ENCODE results near the gene PSD2.

Gene PSD2

DNA sequence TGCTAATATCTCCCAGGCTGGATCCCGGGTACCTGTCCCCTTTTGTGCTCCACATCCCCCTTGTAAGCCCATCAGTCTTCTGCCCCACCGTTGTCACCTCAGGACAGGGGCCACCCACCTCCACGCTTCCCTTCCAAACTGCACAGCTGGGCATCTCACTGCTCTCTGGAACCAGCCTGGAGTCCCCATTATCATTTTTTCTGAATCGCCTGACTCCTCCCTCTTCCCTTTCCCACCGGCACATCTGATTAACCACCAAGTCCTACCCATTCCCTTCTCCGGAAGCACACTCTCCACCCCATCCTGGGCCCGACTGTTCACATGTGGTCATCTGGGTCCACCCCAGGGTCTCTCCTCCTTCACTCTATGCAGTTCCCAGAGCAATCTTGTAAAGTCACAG is 53.9 kb downstream of the PSD2 start:
- no peak overlapping the region for H3K4me3 ChIP-seq
- no peak for TF ChIP-seq EZH2 (IDR thresholded peaks at IDR 0.05)
- no peak for TF ChIP-seq POLR2AphosphoS5 (IDR thresholded peaks at IDR 0.05; ENCODE audit: borderline replicate concordance, low read depth, low read length)
- TF ChIP-seq FOXP2 (optimal IDR thresholded peaks at IDR 0.05; ENCODE audit: control extremely low read depth, extremely low read length, insufficient read depth) = no peak
- no peak for DNase-seq (ENCODE audit: low read depth, low spot score)
- no peak overlapping the region for H3K9ac ChIP-seq (ENCODE audit: insufficient read length)
- no peaks in the 10 kb centered on the region for H3K36me3 ChIP-seq (ENCODE audit: insufficient read depth, low read length)
- no peaks in the 10 kb centered on the region for H3K9me3 ChIP-seq (ENCODE audit: low read depth, low read length)
- H3K27ac ChIP-seq = no peak overlapping the region

DNA sequence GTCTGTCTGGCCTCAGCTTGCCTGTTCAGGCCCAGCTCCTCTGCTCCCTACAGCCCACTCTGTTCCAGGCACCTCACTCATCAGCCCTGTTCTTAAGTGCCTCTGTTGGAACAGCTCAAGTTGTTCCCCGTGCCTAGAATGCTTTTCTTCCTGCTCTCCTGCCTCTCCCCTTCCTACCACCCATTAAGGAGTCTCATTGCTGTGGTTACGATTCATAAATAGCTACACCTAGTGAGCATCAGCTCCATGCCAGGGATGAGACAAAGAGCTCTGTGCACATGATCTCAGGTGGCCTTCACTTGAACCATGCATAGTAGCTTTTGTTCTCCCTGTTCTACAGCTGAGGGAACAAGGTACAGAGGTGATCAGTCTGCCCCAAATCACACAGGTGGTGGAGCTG is 54.3 kb downstream of the PSD2 start:
- H3K9ac ChIP-seq (ENCODE audit: insufficient read length) = no peak overlapping the region
- TF ChIP-seq EZH2 (IDR thresholded peaks at IDR 0.05) (no peak), POLR2AphosphoS5 (IDR thresholded peaks at IDR 0.05; ENCODE audit: borderline replicate concordance, low read depth, low read length) (no peak), FOXP2 (optimal IDR thresholded peaks at IDR 0.05; ENCODE audit: control extremely low read depth, extremely low read length, insufficient read depth) (no peak)
- H3K9me3 ChIP-seq (ENCODE audit: low read depth, low read length) = no peaks in the 10 kb centered on the region
- H3K27ac ChIP-seq = no peak overlapping the region
- no peak overlapping the region for H3K4me3 ChIP-seq
- no peak for DNase-seq (ENCODE audit: low read depth, low spot score)
- no peaks in the 10 kb centered on the region for H3K36me3 ChIP-seq (ENCODE audit: insufficient read depth, low read length)

- no peak for DNase-seq (ENCODE audit: low read depth, low spot score)
- TF ChIP-seq EZH2 (IDR thresholded peaks at IDR 0.05) = no peak
- TF ChIP-seq FOXP2 (optimal IDR thresholded peaks at IDR 0.05; ENCODE audit: control extremely low read depth, extremely low read length, insufficient read depth) = no peak
- TF ChIP-seq POLR2AphosphoS5 (IDR thresholded peaks at IDR 0.05; ENCODE audit: borderline replicate concordance, low read depth, low read length) = no peak
- Histone ChIP-seq H3K27ac (no peak overlapping the region), H3K4me3 (no peak overlapping the region), H3K9ac (ENCODE audit: insufficient read length) (no peak overlapping the region), H3K36me3 (ENCODE audit: insufficient read depth, low read length) (no peaks in the 10 kb centered on the region), H3K9me3 (ENCODE audit: low read depth, low read length) (no peaks in the 10 kb centered on the region)
Measured at GRCh38 chr5:139850423-139851016, 54.9 kb downstream of the PSD2 start.

DNA sequence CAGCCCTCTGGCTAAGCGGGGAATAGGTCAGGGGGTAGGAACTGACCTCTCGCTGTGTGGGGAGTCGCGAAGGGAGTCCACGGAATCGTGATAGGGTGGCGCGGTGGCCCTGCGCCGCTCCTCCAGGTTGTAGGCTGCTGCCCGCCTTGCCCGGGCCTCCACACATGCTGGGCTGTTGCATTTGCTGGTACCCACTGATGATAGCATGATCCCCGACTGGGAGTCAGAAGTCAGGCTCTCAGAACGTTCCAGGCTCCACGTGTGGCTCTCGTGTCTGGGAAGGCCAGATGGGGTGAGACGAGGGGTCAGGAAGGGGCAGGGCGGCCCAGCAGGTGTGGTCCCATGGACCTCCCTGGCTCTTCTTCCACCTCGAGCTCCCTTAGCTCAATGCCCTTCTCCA is 56.0 kb downstream of the PSD2 start:
- H3K36me3 ChIP-seq (ENCODE audit: insufficient read depth, low read length) = no peaks in the 10 kb centered on the region
- no peak for TF ChIP-seq EZH2 (IDR thresholded peaks at IDR 0.05)
- no peak for TF ChIP-seq POLR2AphosphoS5 (IDR thresholded peaks at IDR 0.05; ENCODE audit: borderline replicate concordance, low read depth, low read length)
- no peak for TF ChIP-seq FOXP2 (optimal IDR thresholded peaks at IDR 0.05; ENCODE audit: control extremely low read depth, extremely low read length, insufficient read depth)
- DNase-seq (ENCODE audit: low read depth, low spot score) = no peak
- no peaks in the 10 kb centered on the region for H3K9me3 ChIP-seq (ENCODE audit: low read depth, low read length)
- no peak overlapping the region for H3K27ac ChIP-seq
- H3K4me3 ChIP-seq = no peak overlapping the region
- H3K9ac ChIP-seq (ENCODE audit: insufficient read length) = no peak overlapping the region

DNA sequence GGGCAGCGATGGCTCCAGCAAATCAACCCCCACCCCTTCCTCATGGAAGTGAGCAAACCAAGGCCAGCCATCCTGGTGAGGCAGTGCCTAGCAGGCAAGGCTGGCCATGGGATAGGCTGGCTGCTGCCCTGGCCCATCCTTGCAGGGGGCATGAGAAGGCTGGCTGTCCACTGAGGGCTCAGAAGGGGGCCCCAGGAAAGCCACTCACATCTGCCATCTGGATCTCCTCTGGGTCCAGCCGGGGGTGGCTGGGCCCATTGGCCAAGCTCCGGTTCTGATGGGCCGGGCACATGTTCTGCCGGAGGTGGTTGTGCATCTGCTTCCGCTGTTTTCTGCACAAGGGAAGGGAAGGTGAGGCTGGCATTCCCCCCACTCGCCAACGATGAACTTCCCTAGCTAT is 57.1 kb downstream of the PSD2 start:
- TF ChIP-seq POLR2AphosphoS5 (IDR thresholded peaks at IDR 0.05; ENCODE audit: borderline replicate concordance, low read depth, low read length) (no peak), FOXP2 (optimal IDR thresholded peaks at IDR 0.05; ENCODE audit: control extremely low read depth, extremely low read length, insufficient read depth) (no peak)
- H3K9me3 ChIP-seq (ENCODE audit: low read depth, low read length) = no peaks in the 10 kb centered on the region
- no peak overlapping the region for H3K27ac ChIP-seq
- no peak for DNase-seq (ENCODE audit: low read depth, low spot score)
- no peak overlapping the region for H3K9ac ChIP-seq (ENCODE audit: insufficient read length)
- no peaks in the 10 kb centered on the region for H3K36me3 ChIP-seq (ENCODE audit: insufficient read depth, low read length)
- H3K4me3 ChIP-seq = no peak overlapping the region

GRCh38 chr5:139854029-139854605 is 58.5 kb downstream of the PSD2 start:
- H3K36me3 ChIP-seq (ENCODE audit: insufficient read depth, low read length) = no peaks in the 10 kb centered on the region
- no peak overlapping the region for H3K9ac ChIP-seq (ENCODE audit: insufficient read length)
- no peak overlapping the region for H3K27ac ChIP-seq
- no peak for TF ChIP-seq EZH2 (IDR thresholded peaks at IDR 0.05)
- no peak for TF ChIP-seq FOXP2 (optimal IDR thresholded peaks at IDR 0.05; ENCODE audit: control extremely low read depth, extremely low read length, insufficient read depth)
- no peak for TF ChIP-seq POLR2AphosphoS5 (IDR thresholded peaks at IDR 0.05; ENCODE audit: borderline replicate concordance, low read depth, low read length)
- H3K4me3 ChIP-seq = no peak overlapping the region
- DNase-seq (ENCODE audit: low read depth, low spot score) = no peak
- no peaks in the 10 kb centered on the region for H3K9me3 ChIP-seq (ENCODE audit: low read depth, low read length)

DNA sequence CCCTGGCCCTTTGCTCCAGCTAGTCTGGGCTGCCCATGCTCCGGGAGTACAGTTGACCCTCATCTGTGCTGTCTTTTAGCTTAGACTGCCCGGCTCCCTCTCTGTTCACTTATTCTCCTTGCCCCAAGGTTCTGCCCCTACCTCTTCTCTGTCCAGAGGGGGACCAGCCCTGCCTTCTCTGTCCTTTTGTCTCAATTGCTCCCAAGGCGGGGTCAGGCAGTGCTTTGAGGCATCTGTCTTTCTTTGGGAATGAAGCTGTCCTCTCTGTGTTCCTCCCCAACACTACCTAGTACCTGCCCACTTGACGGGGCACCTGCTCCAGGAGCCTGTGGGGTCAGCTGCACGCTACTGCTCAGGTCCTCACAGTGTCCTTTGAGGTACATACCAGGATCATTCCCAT is 59.3 kb downstream of the PSD2 start:
- TF ChIP-seq EZH2 (IDR thresholded peaks at IDR 0.05) = no peak
- TF ChIP-seq FOXP2 (optimal IDR thresholded peaks at IDR 0.05; ENCODE audit: control extremely low read depth, extremely low read length, insufficient read depth) = no peak
- no peak for TF ChIP-seq POLR2AphosphoS5 (IDR thresholded peaks at IDR 0.05; ENCODE audit: borderline replicate concordance, low read depth, low read length)
- Histone ChIP-seq H3K36me3 (ENCODE audit: insufficient read depth, low read length) (no peaks in the 10 kb centered on the region), H3K9me3 (ENCODE audit: low read depth, low read length) (no peaks in the 10 kb centered on the region), H3K27ac (no peak overlapping the region), H3K4me3 (no peak overlapping the region), H3K9ac (ENCODE audit: insufficient read length) (no peak overlapping the region)
- no peak for DNase-seq (ENCODE audit: low read depth, low spot score)

GRCh38 chr5:139855451-139855850 is 59.8 kb downstream of the PSD2 start:
- DNase-seq (ENCODE audit: low read depth, low spot score) = no peak
- H3K36me3 ChIP-seq (ENCODE audit: insufficient read depth, low read length) = no peaks in the 10 kb centered on the region
- no peak overlapping the region for H3K4me3 ChIP-seq
- no peaks in the 10 kb centered on the region for H3K9me3 ChIP-seq (ENCODE audit: low read depth, low read length)
- TF ChIP-seq EZH2 (IDR thresholded peaks at IDR 0.05) (no peak), FOXP2 (optimal IDR thresholded peaks at IDR 0.05; ENCODE audit: control extremely low read depth, extremely low read length, insufficient read depth) (no peak), POLR2AphosphoS5 (IDR thresholded peaks at IDR 0.05; ENCODE audit: borderline replicate concordance, low read depth, low read length) (no peak)
- H3K27ac ChIP-seq = no peak overlapping the region
- H3K9ac ChIP-seq (ENCODE audit: insufficient read length) = no peak overlapping the region

Data from SK-N-MC (cell line).